ENCODE measurements around the gene LRRC23.
"Not testable (repeated sequence)": the region's sequence is repeated elsewhere in the genome, so short reads cannot be mapped to it uniquely, and the experiment has no call there.

LRRC23 gene, protein sequence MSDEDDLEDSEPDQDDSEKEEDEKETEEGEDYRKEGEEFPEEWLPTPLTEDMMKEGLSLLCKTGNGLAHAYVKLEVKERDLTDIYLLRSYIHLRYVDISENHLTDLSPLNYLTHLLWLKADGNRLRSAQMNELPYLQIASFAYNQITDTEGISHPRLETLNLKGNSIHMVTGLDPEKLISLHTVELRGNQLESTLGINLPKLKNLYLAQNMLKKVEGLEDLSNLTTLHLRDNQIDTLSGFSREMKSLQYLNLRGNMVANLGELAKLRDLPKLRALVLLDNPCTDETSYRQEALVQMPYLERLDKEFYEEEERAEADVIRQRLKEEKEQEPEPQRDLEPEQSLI

DNA sequence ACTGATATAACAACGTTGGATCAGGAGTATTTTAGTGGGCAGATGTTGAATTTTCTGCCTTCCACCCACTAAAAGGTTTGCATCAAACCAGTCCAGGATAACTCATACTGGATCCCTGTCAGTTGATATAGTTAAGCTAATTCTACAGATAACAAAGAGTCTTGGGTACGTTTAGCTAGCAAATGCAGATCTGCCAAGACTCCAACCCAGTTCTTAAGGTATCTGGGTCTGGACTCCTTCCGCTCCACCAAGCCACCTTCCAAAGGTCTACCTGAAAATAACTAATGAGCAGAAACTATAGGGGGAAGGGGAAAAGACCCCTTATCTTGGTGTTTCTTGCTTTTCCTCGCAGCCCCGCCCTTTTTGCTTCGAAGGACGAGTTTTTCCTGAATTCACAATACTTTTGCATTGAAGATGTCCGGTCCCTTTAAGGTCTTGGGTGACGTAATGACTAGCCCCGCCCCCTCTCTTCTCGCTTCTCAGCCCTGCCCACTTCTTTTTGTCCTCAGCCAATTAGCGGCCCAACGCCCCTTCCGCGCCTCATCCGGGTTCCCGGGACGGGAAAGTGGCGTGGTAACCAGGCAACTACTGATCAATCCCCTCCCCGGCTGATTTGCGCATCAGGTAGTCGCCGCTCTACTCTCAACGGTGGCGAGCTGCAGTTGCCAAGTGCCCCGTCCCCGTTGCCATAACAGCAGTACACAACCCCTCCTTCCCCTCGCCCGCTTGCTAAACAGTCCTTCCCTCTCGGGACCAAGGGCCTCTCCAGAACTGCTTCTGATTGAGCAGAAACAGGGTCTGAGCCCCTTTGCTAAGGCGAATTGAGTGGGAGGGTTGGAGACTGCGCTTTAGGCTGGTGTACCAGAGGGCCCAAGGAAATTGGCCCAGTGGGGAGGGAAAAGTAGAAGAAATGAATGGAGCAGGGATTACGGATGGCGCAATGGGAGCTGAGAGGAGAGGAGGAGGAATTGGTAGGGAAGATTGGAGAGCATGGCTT, at the start of gene LRRC23:
Gene LRRC23 (plus strand): TSS at position 543 of the 997 bp plus-strand sequence. CDS start 812 bp downstream, outside the sequence.
- peak; percentile 90 for DNase-seq

GRCh38 chr12:6855322-6855721, 49.3 kb upstream of the LRRC23 start:
- DNase-seq, result no peak

GRCh38 chr12:6858799-6859198, 45.8 kb upstream of the LRRC23 start:
- no peak for DNase-seq

GRCh38 chr12:6860116-6860515, 44.5 kb upstream of the LRRC23 start:
- DNase-seq, result no peak

- no peak for DNase-seq
Observed at GRCh38 chr12:6860942-6861341, 43.7 kb upstream of the LRRC23 start.

- DNase-seq, result no peak
Observed at GRCh38 chr12:6861391-6861790, 43.2 kb upstream of the LRRC23 start.

DNA sequence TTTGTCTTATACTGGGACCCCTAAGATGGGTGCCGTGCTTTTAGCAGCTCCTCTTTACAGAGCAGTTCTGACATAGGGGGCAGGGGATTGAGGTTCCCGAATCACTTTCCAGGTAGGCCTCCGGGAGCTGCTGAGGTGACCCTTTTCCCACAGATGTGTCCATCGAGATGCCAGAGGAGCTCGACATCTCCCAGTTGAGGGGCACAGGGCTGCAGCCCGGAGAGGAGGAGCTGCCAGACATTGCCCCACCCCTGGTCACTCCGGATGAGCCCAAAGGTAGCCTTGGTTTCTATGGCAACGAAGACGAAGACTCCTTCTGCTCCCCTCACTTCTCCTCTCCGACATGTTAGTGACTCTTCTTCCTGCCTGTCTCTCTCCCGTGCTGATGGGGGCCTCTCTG, 41.6 kb upstream of the LRRC23 start:
- no peak for DNase-seq

- DNase-seq, result no peak
Observed at GRCh38 chr12:6863586-6864321, 40.9 kb upstream of the LRRC23 start.

DNA sequence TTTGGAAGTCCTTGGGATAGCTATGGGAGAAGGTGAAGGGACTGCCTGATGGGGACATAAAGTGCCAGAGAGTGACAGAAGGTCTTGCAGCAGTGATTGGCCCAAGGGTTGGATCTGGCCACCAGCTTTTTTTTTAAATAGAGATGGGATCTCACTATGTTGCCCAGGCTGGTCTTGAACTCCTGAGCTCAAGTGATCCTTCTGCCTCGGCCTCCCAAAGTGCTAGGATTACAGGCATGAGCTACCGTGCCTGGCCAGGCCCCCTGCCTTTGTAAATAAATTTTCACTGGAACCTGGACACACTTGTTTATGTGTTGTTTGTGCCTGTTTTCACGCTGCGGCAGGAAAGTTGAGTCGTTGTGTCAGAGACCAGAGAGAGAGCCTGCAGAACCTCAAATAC, 39.3 kb upstream of the LRRC23 start:
- not testable (repeated sequence) for DNase-seq

GRCh38 chr12:6866163-6866919, 38.3 kb upstream of the LRRC23 start:
- no peak for DNase-seq

- DNase-seq, result no peak
Observed at GRCh38 chr12:6866920-6867412, 37.7 kb upstream of the LRRC23 start.

- peak; percentile 47 for DNase-seq
Observed at GRCh38 chr12:6867413-6868210, 37.0 kb upstream of the LRRC23 start, which contains the start of gene TPI1. Gene TPI1 (plus strand): TSS chr12:6867531. CDS start chr12:6867567, 36 bp downstream.

DNA sequence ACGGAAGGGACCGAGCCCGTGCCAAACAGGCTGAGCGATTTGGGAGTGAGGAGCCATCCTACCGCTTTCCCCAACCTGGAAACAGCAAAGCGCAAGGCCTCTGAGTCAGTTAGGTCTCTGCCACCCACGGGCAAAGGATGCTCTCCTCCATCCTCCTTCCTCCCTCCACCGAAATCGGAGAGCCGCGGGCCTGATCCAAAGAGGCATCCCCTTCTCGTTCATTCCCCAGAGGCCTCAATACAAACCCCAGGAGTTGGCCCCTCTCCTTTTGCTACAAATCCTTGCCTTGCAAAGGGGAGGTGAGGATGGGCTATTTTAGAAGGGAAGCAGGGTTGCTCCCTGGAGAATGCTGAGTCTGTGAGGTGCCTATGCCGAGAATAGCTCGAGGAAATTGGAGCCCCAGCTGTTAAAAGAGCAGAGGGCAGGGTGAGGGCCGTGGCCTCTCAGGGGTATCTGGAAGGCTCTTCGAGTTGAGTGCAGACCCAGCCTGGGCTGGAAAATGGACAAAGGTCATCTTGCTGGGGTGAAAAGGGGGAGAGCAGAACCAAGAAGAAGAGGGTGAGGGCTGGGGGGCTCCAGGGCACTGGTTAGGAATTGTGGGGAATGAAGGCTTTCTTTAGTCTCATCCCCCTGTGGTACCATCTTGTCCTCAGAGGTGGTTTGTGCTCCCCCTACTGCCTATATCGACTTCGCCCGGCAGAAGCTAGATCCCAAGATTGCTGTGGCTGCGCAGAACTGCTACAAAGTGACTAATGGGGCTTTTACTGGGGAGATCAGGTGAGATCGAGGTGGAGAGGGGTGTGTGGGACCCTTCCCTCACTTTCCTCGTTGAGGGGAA, 36.2 kb upstream of the LRRC23 start:
- no peak for DNase-seq

GRCh38 chr12:6869049-6870021, 35.3 kb upstream of the LRRC23 start:
- peak; percentile 51 for DNase-seq

DNA sequence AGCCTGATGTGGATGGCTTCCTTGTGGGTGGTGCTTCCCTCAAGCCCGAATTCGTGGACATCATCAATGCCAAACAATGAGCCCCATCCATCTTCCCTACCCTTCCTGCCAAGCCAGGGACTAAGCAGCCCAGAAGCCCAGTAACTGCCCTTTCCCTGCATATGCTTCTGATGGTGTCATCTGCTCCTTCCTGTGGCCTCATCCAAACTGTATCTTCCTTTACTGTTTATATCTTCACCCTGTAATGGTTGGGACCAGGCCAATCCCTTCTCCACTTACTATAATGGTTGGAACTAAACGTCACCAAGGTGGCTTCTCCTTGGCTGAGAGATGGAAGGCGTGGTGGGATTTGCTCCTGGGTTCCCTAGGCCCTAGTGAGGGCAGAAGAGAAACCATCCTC, 34.3 kb upstream of the LRRC23 start:
- not testable (repeated sequence) for DNase-seq

GRCh38 chr12:6871052-6871957, 33.3 kb upstream of the LRRC23 start:
- DNase-seq, result peak; percentile 31

All from NCI-H510A treated with DMSO at 0.1 percent for 48 hours (cell line).